H1 (cell line): ENCODE data around the gene AIFM1.

Experiments
- CEBPB ChIP-seq: IDR thresholded peaks from 2 replicates; pipeline ENCODE4 v1.6.1; 2012; ENCODE audit warnings: low read depth, low read length
- EP300 ChIP-seq, 2 experiments: IDR thresholded peaks; 1 replicate in 1 of 2; 2 replicates in 1 of 2; pipeline ENCODE4 v1.6.1; 2011 to 2012; ENCODE audit warnings: low read depth in 2 of 2, low read length in 2 of 2, mild to moderate bottlenecking in 2 of 2, borderline replicate concordance in 1 of 2, inconsistent platforms in 1 of 2, moderate library complexity in 1 of 2
- FOSL1 ChIP-seq: IDR thresholded peaks from 2 replicates; pipeline ENCODE4 v1.6.1; 2011; ENCODE audit warnings: mild to moderate bottlenecking, low read depth, low read length, moderate library complexity; ENCODE audit not compliant: insufficient read depth
- POLR2AphosphoS5 ChIP-seq: IDR thresholded peaks from 2 replicates; pipeline ENCODE4 v1.6.1; 2011; ENCODE audit warnings: low read depth, low read length
- RAD21 ChIP-seq, 2 experiments: IDR thresholded peaks in 1 of 2; conservative IDR thresholded peaks in 1 of 2; 2 replicates each; pipeline ENCODE4 v1.6.1; 2011; ENCODE audit warnings: low read depth in 2 of 2, low read length in 2 of 2, improper control_type of control experiment in 1 of 2, inconsistent platforms in 1 of 2, mild to moderate bottlenecking in 1 of 2, moderate library complexity in 1 of 2
- YY1 ChIP-seq: IDR thresholded peaks from 2 replicates; pipeline ENCODE4 v1.6.1; 2011; ENCODE audit warnings: low read depth, mild to moderate bottlenecking, low read length
- ZNF274 ChIP-seq: IDR thresholded peaks from 2 replicates; pipeline ENCODE4 v1.7.0; 2012; ENCODE audit warnings: low read length, borderline replicate concordance; ENCODE audit errors: extremely low read depth
- TF ChIP-seq, protein P1 (sequence below): IDR thresholded peaks from 2 replicates; pipeline ENCODE4 v1.6.1; 2011; ENCODE audit warnings: low read length, improper control_type of control experiment
- TF ChIP-seq, protein P2 (sequence below), 3 experiments: IDR thresholded peaks; 1 replicate in 2 of 3; 2 replicates in 1 of 3; pipeline versions ENCODE4 v1.5.1 to v1.6.1; 2011; ENCODE audit warnings: low read length in 3 of 3, mild to moderate bottlenecking in 3 of 3, inconsistent platforms in 2 of 3, low read depth in 1 of 3, moderate library complexity in 1 of 3; ENCODE audit not compliant: insufficient read depth in 1 of 3; ENCODE audit errors: control extremely low read depth in 1 of 3

DNA sequence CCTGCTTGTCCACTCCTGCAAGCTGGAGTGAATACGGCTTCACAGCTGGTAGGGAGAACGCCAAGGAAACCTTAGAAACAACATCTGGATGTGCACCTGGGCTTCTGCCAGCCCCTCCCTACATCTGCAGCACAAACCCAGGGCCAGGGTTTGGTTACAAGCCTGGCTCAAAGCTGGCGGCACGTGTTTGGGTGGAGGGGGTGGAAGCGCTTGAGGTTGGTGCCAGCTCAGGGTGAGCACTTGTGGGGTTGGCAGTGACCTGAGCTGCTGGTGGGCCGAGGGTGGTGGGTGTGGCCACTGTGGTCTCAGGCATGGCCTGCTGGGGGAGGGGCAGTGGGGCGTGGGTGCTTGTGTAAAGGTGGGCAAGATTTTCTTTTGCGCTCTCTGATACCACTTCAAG lies 70.9 kb downstream of the AIFM1 start:
- TF ChIP-seq POLR2AphosphoS5 (no peak), ZNF274 (no peak), YY1 (no peak), EP300 (IDR thresholded peaks at IDR 0.05; ENCODE audit: borderline replicate concordance in 1 of 2, low read depth in 2 of 2, low read length in 2 of 2) (no peak), CEBPB (no peak), RAD21 (IDR thresholded peaks at IDR 0.05 in 1 of 2, conservative IDR thresholded peaks at IDR 0.05 in 1 of 2; ENCODE audit: low read depth in 2 of 2, low read length in 2 of 2) (no peak), FOSL1 (no peak)
- TF ChIP-seq, protein P1, sequence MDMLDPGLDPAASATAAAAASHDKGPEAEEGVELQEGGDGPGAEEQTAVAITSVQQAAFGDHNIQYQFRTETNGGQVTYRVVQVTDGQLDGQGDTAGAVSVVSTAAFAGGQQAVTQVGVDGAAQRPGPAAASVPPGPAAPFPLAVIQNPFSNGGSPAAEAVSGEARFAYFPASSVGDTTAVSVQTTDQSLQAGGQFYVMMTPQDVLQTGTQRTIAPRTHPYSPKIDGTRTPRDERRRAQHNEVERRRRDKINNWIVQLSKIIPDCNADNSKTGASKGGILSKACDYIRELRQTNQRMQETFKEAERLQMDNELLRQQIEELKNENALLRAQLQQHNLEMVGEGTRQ, result no peak
- TF ChIP-seq, protein P2, sequence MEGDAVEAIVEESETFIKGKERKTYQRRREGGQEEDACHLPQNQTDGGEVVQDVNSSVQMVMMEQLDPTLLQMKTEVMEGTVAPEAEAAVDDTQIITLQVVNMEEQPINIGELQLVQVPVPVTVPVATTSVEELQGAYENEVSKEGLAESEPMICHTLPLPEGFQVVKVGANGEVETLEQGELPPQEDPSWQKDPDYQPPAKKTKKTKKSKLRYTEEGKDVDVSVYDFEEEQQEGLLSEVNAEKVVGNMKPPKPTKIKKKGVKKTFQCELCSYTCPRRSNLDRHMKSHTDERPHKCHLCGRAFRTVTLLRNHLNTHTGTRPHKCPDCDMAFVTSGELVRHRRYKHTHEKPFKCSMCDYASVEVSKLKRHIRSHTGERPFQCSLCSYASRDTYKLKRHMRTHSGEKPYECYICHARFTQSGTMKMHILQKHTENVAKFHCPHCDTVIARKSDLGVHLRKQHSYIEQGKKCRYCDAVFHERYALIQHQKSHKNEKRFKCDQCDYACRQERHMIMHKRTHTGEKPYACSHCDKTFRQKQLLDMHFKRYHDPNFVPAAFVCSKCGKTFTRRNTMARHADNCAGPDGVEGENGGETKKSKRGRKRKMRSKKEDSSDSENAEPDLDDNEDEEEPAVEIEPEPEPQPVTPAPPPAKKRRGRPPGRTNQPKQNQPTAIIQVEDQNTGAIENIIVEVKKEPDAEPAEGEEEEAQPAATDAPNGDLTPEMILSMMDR (IDR thresholded peaks at IDR 0.05; ENCODE audit: control extremely low read depth in 1 of 3, insufficient read depth in 1 of 3, low read depth in 1 of 3, low read length in 3 of 3), result no peak
